Osteoblast (primary cell): ENCODE data around the gene CXorf66. TPM values are rescaled to one million over a fixed set of nuclear protein-coding genes. Genes with fewer than 3 reads are reported as not detected.
"Not testable (repeated sequence)": the region's sequence is repeated elsewhere in the genome, so short reads cannot be mapped to it uniquely, and the experiment has no call there.

Experiments used
- DNase-seq: peaks from one replicate; pipeline ENCODE4 v3.0.0; 2011; ENCODE audit warnings: low spot score, mixed read lengths; ENCODE audit not compliant: insufficient read length; ENCODE audit errors: missing footprints
- H2AFZ ChIP-seq: 2 replicates; pipeline ENCODE4 v1.6.0; 2011; ENCODE audit warnings: mild to moderate bottlenecking, low read length
- H3K27ac ChIP-seq: 2 replicates; pipeline ENCODE4 v1.5.1; 2011; ENCODE audit warnings: mild to moderate bottlenecking, low read depth, low read length, moderate library complexity
- H3K27me3 ChIP-seq: 2 replicates; pipeline ENCODE4 v1.6.0; 2012; ENCODE audit warnings: mild to moderate bottlenecking, control low read depth, inconsistent platforms, low read length, moderate library complexity; ENCODE audit not compliant: insufficient read depth
- H3K36me3 ChIP-seq: 2 replicates; pipeline ENCODE4 v1.5.1; 2011; ENCODE audit warnings: mild to moderate bottlenecking, low read length, control low read depth, moderate library complexity; ENCODE audit not compliant: insufficient read depth
- H3K4me1 ChIP-seq: 2 replicates; pipeline ENCODE4 v1.5.1; 2011; ENCODE audit warnings: mild to moderate bottlenecking, low read length, control low read depth, moderate library complexity; ENCODE audit not compliant: insufficient read depth
- H3K4me2 ChIP-seq: 2 replicates; pipeline ENCODE4 v1.6.0; 2011; ENCODE audit warnings: mild to moderate bottlenecking, low read length; ENCODE audit not compliant: insufficient read depth
- H3K4me3 ChIP-seq: fragments of 200-600 bp; sonication (generic); 3 replicates; pipeline ENCODE4 v1.5.1; 2012; ENCODE audit warnings: mild to moderate bottlenecking, low read length, inconsistent platforms; ENCODE audit not compliant: insufficient read depth
- H3K79me2 ChIP-seq: 2 replicates; pipeline ENCODE4 v1.6.0; 2012; ENCODE audit warnings: mild to moderate bottlenecking, low read length, control low read depth, inconsistent platforms; ENCODE audit not compliant: insufficient read depth
- H3K9me3 ChIP-seq: 2 replicates; pipeline ENCODE4 v1.5.1; 2011; ENCODE audit warnings: low read depth, low read length, control low read depth
- H4K20me1 ChIP-seq: 2 replicates; pipeline ENCODE4 v1.6.0; 2012; ENCODE audit warnings: mild to moderate bottlenecking, low read length, control low read depth; ENCODE audit not compliant: insufficient read depth
- total RNA-seq: library from RNA; depleted of rRNA; stranded (reverse); fragments of >200 nt; gene quantifications from 2 replicates; pipeline ENCODE4 v1.2.3, GENCODE V29; 2012
- TF ChIP-seq, protein P1 (sequence below): IDR thresholded peaks from 2 replicates; pipeline ENCODE4 v1.5.1; 2011; ENCODE audit warnings: mild to moderate bottlenecking, low read depth, low read length, moderate library complexity; ENCODE audit errors: extremely low read depth

The CXorf66 gene
- total RNA-seq, 1 donor: not detected

- Histone ChIP-seq H3K9me3 (no peaks in the 10 kb centered on the region), H3K4me2 (peak overlapping the region; percentile 27), H3K36me3 (no peaks in the 10 kb centered on the region), H3K27me3 (no peaks in the 10 kb centered on the region), H3K4me3 (no peak overlapping the region), H3K79me2 (peaks cover 59% of the 10 kb centered on the region), H3K4me1 (peaks cover 5% of the 10 kb centered on the region), H4K20me1 (no peaks in the 10 kb centered on the region), H3K27ac (no peak overlapping the region), H2AFZ (no peak overlapping the region)
- DNase-seq: no peak
- TF ChIP-seq, protein P1, sequence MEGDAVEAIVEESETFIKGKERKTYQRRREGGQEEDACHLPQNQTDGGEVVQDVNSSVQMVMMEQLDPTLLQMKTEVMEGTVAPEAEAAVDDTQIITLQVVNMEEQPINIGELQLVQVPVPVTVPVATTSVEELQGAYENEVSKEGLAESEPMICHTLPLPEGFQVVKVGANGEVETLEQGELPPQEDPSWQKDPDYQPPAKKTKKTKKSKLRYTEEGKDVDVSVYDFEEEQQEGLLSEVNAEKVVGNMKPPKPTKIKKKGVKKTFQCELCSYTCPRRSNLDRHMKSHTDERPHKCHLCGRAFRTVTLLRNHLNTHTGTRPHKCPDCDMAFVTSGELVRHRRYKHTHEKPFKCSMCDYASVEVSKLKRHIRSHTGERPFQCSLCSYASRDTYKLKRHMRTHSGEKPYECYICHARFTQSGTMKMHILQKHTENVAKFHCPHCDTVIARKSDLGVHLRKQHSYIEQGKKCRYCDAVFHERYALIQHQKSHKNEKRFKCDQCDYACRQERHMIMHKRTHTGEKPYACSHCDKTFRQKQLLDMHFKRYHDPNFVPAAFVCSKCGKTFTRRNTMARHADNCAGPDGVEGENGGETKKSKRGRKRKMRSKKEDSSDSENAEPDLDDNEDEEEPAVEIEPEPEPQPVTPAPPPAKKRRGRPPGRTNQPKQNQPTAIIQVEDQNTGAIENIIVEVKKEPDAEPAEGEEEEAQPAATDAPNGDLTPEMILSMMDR: no peak
Observed at GRCh38 chrX:139929876-139930275, 35.4 kb downstream of the CXorf66 start.

DNA sequence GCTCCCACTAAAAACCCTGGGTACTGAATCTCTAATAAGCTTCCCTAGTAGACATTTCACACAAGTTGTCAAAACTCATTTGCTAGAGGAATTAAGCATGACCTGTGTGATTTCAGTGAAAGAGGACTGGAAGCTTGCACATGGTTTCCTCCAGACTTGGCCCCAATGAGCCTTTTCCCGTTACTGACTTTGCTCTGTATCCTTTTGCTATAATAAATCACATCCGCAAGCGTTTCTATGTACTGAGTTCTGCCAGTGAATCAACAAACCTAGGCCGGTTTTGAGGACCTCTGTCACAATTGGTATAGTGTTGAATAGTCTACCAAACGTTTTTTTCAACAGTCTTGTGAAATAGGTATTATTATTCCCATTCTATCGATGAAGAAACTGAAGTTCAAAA, 40.6 kb downstream of the CXorf66 start:
- peaks cover 3% of the 10 kb centered on the region for H4K20me1 ChIP-seq
- no peaks in the 10 kb centered on the region for H3K9me3 ChIP-seq
- no peak overlapping the region for H3K27ac ChIP-seq
- no peaks in the 10 kb centered on the region for H3K4me1 ChIP-seq
- no peaks in the 10 kb centered on the region for H3K36me3 ChIP-seq
- no peak overlapping the region for H3K4me3 ChIP-seq
- no peak overlapping the region for H3K4me2 ChIP-seq
- H2AFZ ChIP-seq: no peak overlapping the region
- DNase-seq: no peak
- H3K79me2 ChIP-seq: peaks cover 66% of the 10 kb centered on the region
- TF ChIP-seq, protein P1: no peak
- no peaks in the 10 kb centered on the region for H3K27me3 ChIP-seq

GRCh38 chrX:139924069-139924695, 41.1 kb downstream of the CXorf66 start:
- TF ChIP-seq, protein P1: no peak
- H3K9me3 ChIP-seq: no peaks in the 10 kb centered on the region
- no peak overlapping the region for H3K27ac ChIP-seq
- H3K4me1 ChIP-seq: no peaks in the 10 kb centered on the region
- peaks cover 61% of the 10 kb centered on the region for H3K79me2 ChIP-seq
- H3K27me3 ChIP-seq: no peaks in the 10 kb centered on the region
- H3K4me2 ChIP-seq: no peak overlapping the region
- no peak overlapping the region for H2AFZ ChIP-seq
- DNase-seq: no peak
- H3K36me3 ChIP-seq: no peaks in the 10 kb centered on the region
- H3K4me3 ChIP-seq: no peak overlapping the region
- peaks cover 3% of the 10 kb centered on the region for H4K20me1 ChIP-seq

DNA sequence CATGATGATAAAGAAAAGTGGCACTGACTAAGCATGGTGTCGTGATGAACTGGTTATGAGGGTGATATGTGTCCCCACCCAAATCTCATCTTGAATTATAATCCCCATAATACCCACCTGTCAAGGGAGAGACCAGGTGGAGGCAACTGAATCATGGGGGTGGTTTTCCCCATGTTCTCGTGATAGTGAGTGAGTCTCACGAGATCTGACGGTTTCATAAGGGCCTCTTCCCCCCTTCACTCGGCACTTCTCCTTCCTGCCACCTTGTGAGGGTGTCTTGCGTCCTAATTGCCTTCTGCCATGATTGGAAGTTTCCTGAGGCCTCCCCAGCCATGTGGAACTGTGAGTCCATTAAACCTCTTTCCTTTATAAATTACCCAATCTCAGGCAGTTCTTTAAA, 44.2 kb downstream of the CXorf66 start:
- H3K36me3 ChIP-seq, H3K4me3 ChIP-seq, DNase-seq, H3K4me1 ChIP-seq, H3K27me3 ChIP-seq, H3K4me2 ChIP-seq, H3K9me3 ChIP-seq, H2AFZ ChIP-seq, H4K20me1 ChIP-seq, H3K27ac ChIP-seq: not testable (repeated sequence)
- peaks cover 55% of the 10 kb centered on the region for H3K79me2 ChIP-seq
